Upper lobe of left lung (tissue), 4 donors: Measurements from ENCODE around the gene CRACDL.

Experiments
- EP300 ChIP-seq, 4 donors: sonication (generic); formaldehyde crosslinking; IDR thresholded peaks; one replicate each; pipeline ENCODE4 v1.5.1; 2017; ENCODE audit warnings: antibody characterized with exemption in 4 of 4, control low read depth in 2 of 4
- POLR2A ChIP-seq, 4 donors: fragments of 450-650 bp; IDR thresholded peaks; one replicate each; pipeline ENCODE4 v1.5.1; 2016 to 2017; ENCODE audit warnings: antibody characterized with exemption in 4 of 4, mild to moderate bottlenecking in 2 of 4
- POLR2AphosphoS5 ChIP-seq, 2 donors: sonication (generic); formaldehyde crosslinking; IDR thresholded peaks; one replicate each; pipeline ENCODE4 v1.5.1; 2017; ENCODE audit warnings: antibody characterized with exemption in 2 of 2
- TF ChIP-seq, protein P1 (sequence below), 6 experiments: fragments of 450-650 bp in 4 of 6; fragments of 200-600 bp in 2 of 6; sonication (generic) in 2 of 6; IDR thresholded peaks; one replicate each; pipeline ENCODE4 v1.5.1; 2016 to 2019; ENCODE audit warnings: antibody characterized with exemption in 6 of 6

DNA sequence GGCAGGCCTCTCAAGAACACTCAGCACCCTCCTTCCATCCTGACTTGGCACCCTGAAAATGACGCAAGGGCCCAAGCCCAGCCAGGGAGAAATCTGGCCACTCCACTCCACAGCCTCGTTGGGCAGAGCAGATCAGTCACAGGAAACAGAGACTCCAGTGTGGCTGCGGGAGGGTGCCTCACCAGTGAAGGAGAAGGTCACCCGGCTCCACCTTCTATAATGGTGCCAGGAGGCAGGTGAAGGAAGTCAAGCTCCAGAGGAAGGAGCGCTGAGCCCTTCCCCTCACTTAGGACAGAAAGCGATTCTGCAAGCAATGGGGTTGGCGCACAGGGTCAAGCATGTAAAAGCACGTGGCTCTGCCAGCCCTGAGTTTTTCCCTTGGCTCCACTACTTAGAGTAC is 35.3 kb downstream of the CRACDL start:
- TF ChIP-seq, protein P1, sequence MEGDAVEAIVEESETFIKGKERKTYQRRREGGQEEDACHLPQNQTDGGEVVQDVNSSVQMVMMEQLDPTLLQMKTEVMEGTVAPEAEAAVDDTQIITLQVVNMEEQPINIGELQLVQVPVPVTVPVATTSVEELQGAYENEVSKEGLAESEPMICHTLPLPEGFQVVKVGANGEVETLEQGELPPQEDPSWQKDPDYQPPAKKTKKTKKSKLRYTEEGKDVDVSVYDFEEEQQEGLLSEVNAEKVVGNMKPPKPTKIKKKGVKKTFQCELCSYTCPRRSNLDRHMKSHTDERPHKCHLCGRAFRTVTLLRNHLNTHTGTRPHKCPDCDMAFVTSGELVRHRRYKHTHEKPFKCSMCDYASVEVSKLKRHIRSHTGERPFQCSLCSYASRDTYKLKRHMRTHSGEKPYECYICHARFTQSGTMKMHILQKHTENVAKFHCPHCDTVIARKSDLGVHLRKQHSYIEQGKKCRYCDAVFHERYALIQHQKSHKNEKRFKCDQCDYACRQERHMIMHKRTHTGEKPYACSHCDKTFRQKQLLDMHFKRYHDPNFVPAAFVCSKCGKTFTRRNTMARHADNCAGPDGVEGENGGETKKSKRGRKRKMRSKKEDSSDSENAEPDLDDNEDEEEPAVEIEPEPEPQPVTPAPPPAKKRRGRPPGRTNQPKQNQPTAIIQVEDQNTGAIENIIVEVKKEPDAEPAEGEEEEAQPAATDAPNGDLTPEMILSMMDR (IDR thresholded peaks at IDR 0.05), result no peak
- TF ChIP-seq EP300 (IDR thresholded peaks at IDR 0.05) (no peak), POLR2A (IDR thresholded peaks at IDR 0.05) (no peak), POLR2AphosphoS5 (IDR thresholded peaks at IDR 0.05) (peak in 1 of 2 donors; percentile 46)
